ENCODE data around the gene RRP1B. TPM values are rescaled to one million over a fixed set of nuclear protein-coding genes. Genes with fewer than 3 reads are reported as not detected.
A peak's percentile ranks its signal among the peaks of the same experiment; 100 is the strongest.

The RRP1B gene
- total and polyA plus RNA-seq, 9 of the 15 experiments (the other 6 are each of a cell fraction or from before 2014, with no cell fraction given) = 6.8 to 66.6 (median 41.9) TPM

- TF ChIP-seq RERE (CRISPR knock-in tag; IDR thresholded peaks at IDR 0.05; ENCODE audit: borderline replicate concordance) (no peak), PHB2 (IDR thresholded peaks at IDR 0.05; ENCODE audit: low read depth) (no peak), XRCC5 (IDR thresholded peaks at IDR 0.05; ENCODE audit: low read depth, low read length) (no peak), DACH1 (IDR thresholded peaks at IDR 0.05; ENCODE audit: partially characterized antibody) (no peak), CHAMP1 (IDR thresholded peaks at IDR 0.05) (no peak), EWSR1 (IDR thresholded peaks at IDR 0.05; ENCODE audit: borderline replicate concordance, low read depth, partially characterized antibody) (no peak), SIX5 (IDR thresholded peaks at IDR 0.05; ENCODE audit: borderline replicate concordance in 1 of 2, insufficient read depth in 1 of 2, low read depth in 1 of 2, low read length in 2 of 2) (no peak), PCBP2 (IDR thresholded peaks at IDR 0.05; ENCODE audit: low read depth, low read length, poor library complexity, severe bottlenecking) (no peak), SMARCA4 (IDR thresholded peaks at IDR 0.05) (no peak), MNT (conservative IDR thresholded peaks at IDR 0.05) (0 out of 4 replicates have a peak, but pooled peaks of 1 of the 2 experiments have one; percentile 42), ELK3 (CRISPR knock-in tag; IDR thresholded peaks at IDR 0.05) (no peak), NFIX (CRISPR knock-in tag; IDR thresholded peaks at IDR 0.05; ENCODE audit: low read depth) (no peak), MBD2 (IDR thresholded peaks at IDR 0.05; ENCODE audit: borderline replicate concordance, low read depth) (no peak), POLR2AphosphoS2 (IDR thresholded peaks at IDR 0.05; ENCODE audit: low read length) (no peak), IRF1 (CRISPR knock-in tag; IDR thresholded peaks at IDR 0.05; ENCODE audit: borderline replicate concordance) (no peak)
These were observed 12.7 kb upstream of the RRP1B start (continued) for GRCh38 chr21:43646550-43647260.

Data from K562 (cell line).